Small intestine (tissue), 7 donors: ENCODE data around the gene MAP2K5. TPM values are rescaled to one million over a fixed set of nuclear protein-coding genes. Genes with fewer than 3 reads are reported as not detected.
A peak's percentile ranks its signal among the peaks of the same experiment; 100 is the strongest.

Source experiments
- DNase-seq, 2 donors: peaks; one replicate each; pipeline versions ENCODE4 v3.0.0 to v3.0.0-alpha.2; 2013
- FAIRE-seq: peaks from 2 replicates; lab custom pipeline; 2012; peaks lifted over from hg19 to GRCh38; lab: Jason Lieb, UNC
- H3K27ac ChIP-seq, 3 donors: one replicate each; pipeline ENCODE4 v1.5.1; 2013; ENCODE audit warnings: low read length in 2 of 3, mild to moderate bottlenecking in 2 of 3, control low read depth in 1 of 3, inconsistent platforms in 1 of 3, low read depth in 1 of 3, moderate library complexity in 1 of 3
- H3K27me3 ChIP-seq, 3 donors: one replicate each; pipeline ENCODE4 v1.6.1; 2013; ENCODE audit warnings: low read length in 3 of 3, inconsistent platforms in 1 of 3; ENCODE audit not compliant: control insufficient read depth in 3 of 3, insufficient read depth in 3 of 3
- H3K36me3 ChIP-seq, 3 donors: one replicate each; pipeline ENCODE4 v1.6.1; 2013; ENCODE audit warnings: low read length in 3 of 3, inconsistent platforms in 1 of 3, low read depth in 1 of 3, mild to moderate bottlenecking in 1 of 3, moderate library complexity in 1 of 3; ENCODE audit not compliant: control insufficient read depth in 3 of 3, insufficient read depth in 2 of 3
- H3K4me1 ChIP-seq, 3 donors: one replicate each; pipeline ENCODE4 v1.6.1; 2013; ENCODE audit warnings: low read length in 2 of 3, inconsistent platforms in 1 of 3, low read depth in 1 of 3, mild to moderate bottlenecking in 1 of 3, moderate library complexity in 1 of 3; ENCODE audit not compliant: control insufficient read depth in 3 of 3, insufficient read depth in 2 of 3
- H3K4me3 ChIP-seq, 3 donors: one replicate each; pipeline ENCODE4 v1.5.1; 2013; ENCODE audit warnings: low read length in 3 of 3, control low read depth in 1 of 3, inconsistent platforms in 1 of 3, low read depth in 1 of 3, mild to moderate bottlenecking in 1 of 3, moderate library complexity in 1 of 3
- H3K9me3 ChIP-seq, 2 donors: one replicate each; pipeline ENCODE4 v1.6.1; 2013; ENCODE audit warnings: low read depth in 1 of 2, low read length in 1 of 2; ENCODE audit not compliant: control insufficient read depth in 2 of 2, insufficient read depth in 1 of 2
- WGBS, 3 donors: extraction: QIAGEN DNeasy Blood & Tissue Kit; methylation state at CpG; one replicate each; pipeline ENCODE4 v1.1.7; 2013; 5-methylcytosine and 5-hydroxymethylcytosine counted together
- polyA plus RNA-seq, 4 donors: library from polyadenylated mRNA; stranded (reverse) in 3 of 4; unstranded in 1 of 4; fragments of 200-250 nt in 3 of 4; fragments of 120-200 nt in 1 of 4; gene quantifications; one replicate each; pipeline versions ENCODE4 v1.2.1 to v1.2.3, GENCODE V29; 2013
- donor health status: healthy with polysubstance abuse.
- donor health status: control.
- donor health status: control.
- donor health status: Bipolar disorder and iron deficiency.
- donor health status: healthy.

The MAP2K5 gene
- polyA plus RNA-seq, 4 donors = 10.5 to 15.6 (median 11.8) TPM

GRCh38 chr15:67820122-67820991 lies 277.9 kb downstream of the MAP2K5 start:
- FAIRE-seq (no peak), DNase-seq (no peak)
- Histone ChIP-seq H3K4me1 (peaks cover 0 to 5% (median 3%) of the 10 kb centered on the region in 3 donors), H3K27ac (no peak overlapping the region), H3K9me3 (peaks cover 0 to 8% of the 10 kb centered on the region in 2 donors), H3K4me3 (no peak overlapping the region), H3K27me3 (peaks cover 26 to 74% (median 66%) of the 10 kb centered on the region in 3 donors), H3K36me3 (no peaks in the 10 kb centered on the region)
- 11 to 22% (median 19%) methylated on average over 49 to 50 of the region's 50 CpGs for WGBS, 3 donors

GRCh38 chr15:67820992-67821783 lies 278.7 kb downstream of the MAP2K5 start:
- Histone ChIP-seq H3K36me3 (no peaks in the 10 kb centered on the region), H3K4me1 (peaks cover 0 to 9% (median 6%) of the 10 kb centered on the region in 3 donors)
- FAIRE-seq = no peak

GRCh38 chr15:67821784-67822440 lies 279.4 kb downstream of the MAP2K5 start:
- H3K36me3 ChIP-seq = no peaks in the 10 kb centered on the region
- H3K27ac ChIP-seq = no peak overlapping the region
- H3K4me3 ChIP-seq = no peak overlapping the region
- WGBS, 3 donors = 4 to 12% (median 6%) methylated on average over 43 of the region's 43 CpGs
- H3K9me3 ChIP-seq = peaks cover 0 to 3% of the 10 kb centered on the region in 2 donors
- DNase-seq (no peak), FAIRE-seq (no peak)
- peaks cover 2 to 12% (median 6%) of the 10 kb centered on the region in 3 donors for H3K4me1 ChIP-seq
- peaks cover 42 to 86% (median 81%) of the 10 kb centered on the region in 3 donors for H3K27me3 ChIP-seq

More at GRCh38 chr15:67820992-67821783, 278.7 kb downstream of the MAP2K5 start:
- WGBS, 3 donors = 4 to 9% (median 5%) methylated on average over 38 to 39 of the region's 39 CpGs
- no peak overlapping the region for H3K4me3 ChIP-seq
- peaks cover 34 to 79% (median 74%) of the 10 kb centered on the region in 3 donors for H3K27me3 ChIP-seq
- DNase-seq = peak in 1 of 2 donors; percentile 80
- peaks cover 0 to 3% of the 10 kb centered on the region in 2 donors for H3K9me3 ChIP-seq
- H3K27ac ChIP-seq = no peak overlapping the region

- DNase-seq = no peak
- no peak overlapping the region for H3K27ac ChIP-seq
- FAIRE-seq = no peak
- peak overlapping the region in 1 of 3 donors; percentile 28 for H3K4me3 ChIP-seq
- H3K4me1 ChIP-seq = peaks cover 2 to 12% (median 6%) of the 10 kb centered on the region in 3 donors
- 4 to 10% (median 6%) methylated on average over 28 to 46 of the region's 46 CpGs for WGBS, 3 donors
- peaks cover 0 to 3% of the 10 kb centered on the region in 2 donors for H3K9me3 ChIP-seq
- peaks cover 49 to 92% (median 84%) of the 10 kb centered on the region in 3 donors for H3K27me3 ChIP-seq
- no peaks in the 10 kb centered on the region for H3K36me3 ChIP-seq
Observed at GRCh38 chr15:67822537-67823313, 280.2 kb downstream of the MAP2K5 start.

- Histone ChIP-seq H3K27ac (no peak overlapping the region), H3K27me3 (peaks cover 57 to 91% (median 84%) of the 10 kb centered on the region in 3 donors), H3K4me3 (peak overlapping the region in 1 of 3 donors; percentile 28), H3K4me1 (peaks cover 2 to 18% (median 6%) of the 10 kb centered on the region in 3 donors), H3K9me3 (peaks cover 0 to 3% of the 10 kb centered on the region in 2 donors), H3K36me3 (no peaks in the 10 kb centered on the region)
- FAIRE-seq (no peak), DNase-seq (no peak)
- 2 to 5% (median 4%) methylated on average over 68 to 94 of the region's 94 CpGs for WGBS, 3 donors
Observed at GRCh38 chr15:67823314-67824196, 281.1 kb downstream of the MAP2K5 start.

- Histone ChIP-seq H3K4me3 (no peak overlapping the region), H3K36me3 (no peaks in the 10 kb centered on the region), H3K9me3 (peaks cover 0 to 3% of the 10 kb centered on the region in 2 donors), H3K27me3 (peaks cover 56 to 92% (median 84%) of the 10 kb centered on the region in 3 donors), H3K4me1 (peaks cover 2 to 25% (median 9%) of the 10 kb centered on the region in 3 donors), H3K27ac (no peak overlapping the region)
- FAIRE-seq (no peak), DNase-seq (no peak)
- WGBS, 3 donors = 7 to 15% (median 8%) methylated on average over 21 of the region's 21 CpGs
Observed at GRCh38 chr15:67824197-67824968, 281.9 kb downstream of the MAP2K5 start.
